Pancreas (tissue), 10 donors: ENCODE data around the gene FAU. TPM values are rescaled to one million over a fixed set of nuclear protein-coding genes. Genes with fewer than 3 reads are reported as not detected.

Experiments used
- ATAC-seq, 4 donors: fragments of 200-7000 bp; cut with Tn5 transposase; one replicate each; pipeline versions ENCODE4 v1.8.0 to v1.9.1; 2020; ENCODE audit warnings: mild to moderate bottlenecking in 4 of 4, moderate library complexity in 4 of 4
- DNase-seq, 6 donors: peaks; one replicate each; pipeline ENCODE4 v3.0.0-alpha.2; 2020
- FAIRE-seq: peaks from 2 replicates; lab custom pipeline; 2012; peaks lifted over from hg19 to GRCh38; lab: Jason Lieb, UNC
- H3K27ac ChIP-seq, 4 donors: fragments of 200-600 bp; sonication (generic); 1 replicate in 3 of 4; 2 replicates in 1 of 4; pipeline versions ENCODE4 v1.5.0 to v1.8.0; 2020
- H3K27me3 ChIP-seq, 4 donors: fragments of 200-600 bp; one replicate each; pipeline ENCODE4 v1.8.0; 2021
- H3K36me3 ChIP-seq, 3 donors: fragments of 200-600 bp; sonication (generic) in 1 of 3; one replicate each; pipeline versions ENCODE4 v1.5.0 to v1.8.0; 2020 to 2021
- H3K4me1 ChIP-seq, 3 donors: fragments of 200-600 bp; one replicate each; pipeline ENCODE4 v1.8.0; 2021
- H3K4me3 ChIP-seq, 4 donors: fragments of 200-600 bp; sonication (generic) in 2 of 4; one replicate each; pipeline versions ENCODE4 v1.5.0 to v1.8.0; 2020 to 2021
- H3K9me3 ChIP-seq, 4 donors: fragments of 200-600 bp; one replicate each; pipeline ENCODE4 v1.8.0; 2021
- CTCF ChIP-seq, 4 donors: fragments of 200-600 bp; sonication (generic) in 3 of 4; IDR thresholded peaks; one replicate each; pipeline versions ENCODE4 v1.5.0 to v1.8.0; 2021; ENCODE audit warnings: antibody characterized with exemption in 4 of 4
- WGBS, 2 donors: extraction: QIAGEN DNeasy Blood & Tissue Kit; methylation state at CpG; one replicate each; pipeline ENCODE4 v1.1.7; 2013; 5-methylcytosine and 5-hydroxymethylcytosine counted together
- intact Hi-C, 3 donors: fragments of 100-400 bp; cut with DNase I; formaldehyde crosslinking; loops; one replicate each; pipeline versions ENCODE4 v1.11.1 to v1.14.2; 2022
- polyA plus RNA-seq, 2 donors: library from polyadenylated mRNA; stranded (reverse); fragments of 200-250 nt; gene quantifications; one replicate each; pipeline ENCODE4 v1.2.3, GENCODE V29; 2013
- total RNA-seq, 6 donors: library from RNA; stranded (reverse); fragmentation: NEBNext Ultra II Directional in 4 of 6; extraction: Animal tissue kit (Norgen Biotek cat#: 25700) in 4 of 6; gene quantifications; one replicate each; pipeline versions ENCODE4 v1.2.1 to v1.2.4, GENCODE V29; 2021 to 2023
- donor health status: healthy with polysubstance abuse.
- donor health status: DM: no; HTN: no; CAD: no; lungs with moderate emphysema.
- donor health status: DM: no; HTN: no; CAD: no.
- donor health status: control.
- donor health status: control.
- donor health status: Bipolar disorder and iron deficiency.
- donor health status: DM: yes; HTN: yes; CAD: no.
- donor health status: DM: no; HTN: no; CAD: no.
- donor health status: DM: no; HTN: no; CAD: no.
- donor health status: DM: yes; HTN: yes; CAD: no.

FAU gene
- total and polyA plus RNA-seq, 8 donors: 493 to 810 (median 535) TPM

DNA sequence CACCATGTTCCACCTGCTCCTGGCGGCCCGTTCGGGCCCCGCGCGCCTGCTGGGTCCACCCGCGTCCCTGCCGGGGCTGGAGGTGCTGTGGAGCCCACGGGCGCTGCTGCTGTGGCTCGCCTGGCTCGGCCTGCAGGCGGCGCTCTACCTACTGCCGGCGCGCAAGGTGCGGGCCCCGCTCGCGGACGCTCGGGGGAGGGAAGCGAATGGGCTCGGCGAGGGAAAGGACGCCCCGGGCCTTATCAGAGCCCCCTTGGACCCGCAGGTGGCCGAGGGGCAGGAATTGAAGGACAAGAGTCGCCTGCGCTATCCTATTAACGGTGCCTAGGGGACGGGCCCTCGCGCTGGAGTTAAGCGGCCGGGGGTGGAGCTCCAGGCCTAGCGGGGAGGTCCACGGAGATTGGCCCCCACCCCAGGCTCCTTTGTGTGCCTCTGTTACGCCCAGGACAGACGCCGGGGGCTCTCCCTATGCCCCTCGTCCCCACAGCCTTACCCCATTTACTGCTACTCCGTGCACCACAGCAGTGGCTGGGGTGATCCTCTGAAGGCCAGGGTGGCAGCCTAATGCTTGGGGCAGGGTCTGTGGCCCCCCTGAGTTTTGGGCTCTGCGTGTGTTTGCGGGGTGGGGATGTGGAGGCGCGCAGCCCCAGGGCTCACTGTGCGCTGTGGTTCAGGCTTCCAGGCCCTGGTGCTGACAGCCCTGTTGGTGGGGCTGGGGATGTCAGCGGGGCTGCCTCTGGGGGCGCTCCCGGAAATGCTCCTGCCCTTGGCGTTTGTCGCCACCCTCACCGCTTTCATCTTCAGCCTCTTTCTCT is 9.2 kb downstream of the FAU start:
- Histone ChIP-seq H3K9me3 (no peaks in the 10 kb centered on the region), H3K36me3 (peaks cover 0 to 20% (median 7%) of the 10 kb centered on the region in 3 donors), H3K4me1 (peaks cover 31 to 39% (median 38%) of the 10 kb centered on the region in 3 donors), H3K4me3 (peak overlapping the region; percentile 31 to 70 (median 54)), H3K27ac (peak overlapping the region; percentile 58 to 88 (median 70)), H3K27me3 (no peaks in the 10 kb centered on the region)
- peak; percentile 55 to 66 (median 60) for ATAC-seq
- FAIRE-seq: no peak
- 5 to 7% methylated on average over 50 to 57 of the region's 57 CpGs for WGBS, 2 donors
- peak in 5 of 6 donors; percentile 63 to 91 (median 86) for DNase-seq
- peak; percentile 82 to 88 (median 87) for TF ChIP-seq CTCF (IDR thresholded peaks at IDR 0.05)
- intact Hi-C loops: loop anchor here in 1 of 3 donors (10.0 kb wide), 1 partner anchor 98 kb away; the partner anchor contains the start of gene ARL2

GRCh38 chr11:65111744-65112545 is 10.0 kb downstream of the FAU start, which contains the start of gene TM7SF2:
TSS of gene TM7SF2 (plus strand) at chr11:65111872. CDS start at chr11:65112016, 144 bp downstream.
- WGBS, 2 donors: 1% methylated on average over 34 to 64 of the region's 64 CpGs
- Histone ChIP-seq H3K4me1 (peaks cover 31 to 39% (median 38%) of the 10 kb centered on the region in 3 donors), H3K27ac (peak within 1 kb of the TSS; percentile 58 to 88 (median 70)), H3K4me3 (peak within 1 kb of the TSS; percentile 31 to 70 (median 54)), H3K36me3 (peaks cover 0 to 23% (median 7%) of the 10 kb centered on the region in 3 donors), H3K9me3 (no peaks in the 10 kb centered on the region), H3K27me3 (no peaks in the 10 kb centered on the region)
- FAIRE-seq: no peak
- no peak for TF ChIP-seq CTCF (IDR thresholded peaks at IDR 0.05)
- peak; percentile 95 to 99 (median 98) for DNase-seq
- ATAC-seq: peak; percentile 80 to 92 (median 85)
- intact Hi-C loops: loop anchor here in 1 of 3 donors (10.0 kb wide), 1 partner anchor 97 kb away; the partner anchor contains the start of gene ARL2

- H3K27me3 ChIP-seq: no peaks in the 10 kb centered on the region
- peaks cover 27 to 35% (median 34%) of the 10 kb centered on the region in 3 donors for H3K4me1 ChIP-seq
- H3K4me3 ChIP-seq: peak overlapping the region in 2 of 4 donors; percentile 57 to 70
- peaks cover 0 to 23% (median 7%) of the 10 kb centered on the region in 3 donors for H3K36me3 ChIP-seq
- intact Hi-C loops: loop anchor here in 1 of 3 donors (10.0 kb wide), 1 partner anchor 96 kb away; the partner anchor contains the start of gene ARL2
- no peak for TF ChIP-seq CTCF (IDR thresholded peaks at IDR 0.05)
- DNase-seq (peak in 1 of 6 donors; percentile 39), ATAC-seq (no peak), FAIRE-seq (no peak)
- no peaks in the 10 kb centered on the region for H3K9me3 ChIP-seq
- peak overlapping the region in 1 of 4 donors; percentile 75 for H3K27ac ChIP-seq
- 53 to 54% methylated on average over 28 to 31 of the region's 31 CpGs for WGBS, 2 donors
These were observed 10.7 kb downstream of the FAU start for GRCh38 chr11:65111159-65111743.

GRCh38 chr11:65110354-65110861 is 11.5 kb downstream of the FAU start:
- ATAC-seq: peak; percentile 34 to 71 (median 56)
- peak; percentile 79 to 99 (median 92) for DNase-seq
- intact Hi-C loops: loop anchor here in 1 of 3 donors (10.0 kb wide), 1 partner anchor 96 kb away; the partner anchor contains the start of gene ARL2
- 9 to 10% methylated on average over 18 of the region's 18 CpGs for WGBS, 2 donors
- Histone ChIP-seq H3K27me3 (no peaks in the 10 kb centered on the region), H3K4me3 (no peak overlapping the region), H3K4me1 (peaks cover 26 to 29% (median 28%) of the 10 kb centered on the region in 3 donors), H3K9me3 (no peaks in the 10 kb centered on the region), H3K36me3 (peaks cover 0 to 23% (median 7%) of the 10 kb centered on the region in 3 donors), H3K27ac (peak overlapping the region in 1 of 4 donors; percentile 51)
- no peak for FAIRE-seq
- peak; percentile 98 to 99 (median 98) for TF ChIP-seq CTCF (IDR thresholded peaks at IDR 0.05)
